Right lung (tissue), 10 donors: ENCODE results near the gene CREB3L4. TPM values are rescaled to one million over a fixed set of nuclear protein-coding genes. Genes with fewer than 3 reads are reported as not detected.
A peak's percentile ranks its signal among the peaks of the same experiment; 100 is the strongest.

ENCODE experiments used
- DNase-seq, 2 donors: peaks; one replicate each; pipeline ENCODE4 v3.0.0-alpha.2; 2013
- long read RNA-seq, 8 donors: transcript quantifications; one replicate each; lab custom pipeline, GENCODE V29; 2026
- polyA plus RNA-seq, 5 donors: library from polyadenylated mRNA; unstranded; fragments of 120-200 nt; gene quantifications; one replicate each; pipeline versions ENCODE4 v1.2.1 to v1.2.3, GENCODE V29; 2013; ENCODE audit warnings: inconsistent platforms in 1 of 5, low replicate concordance in 1 of 5; ENCODE audit not compliant: insufficient read length in 5 of 5, insufficient read depth in 1 of 5

The CREB3L4 gene, protein sequence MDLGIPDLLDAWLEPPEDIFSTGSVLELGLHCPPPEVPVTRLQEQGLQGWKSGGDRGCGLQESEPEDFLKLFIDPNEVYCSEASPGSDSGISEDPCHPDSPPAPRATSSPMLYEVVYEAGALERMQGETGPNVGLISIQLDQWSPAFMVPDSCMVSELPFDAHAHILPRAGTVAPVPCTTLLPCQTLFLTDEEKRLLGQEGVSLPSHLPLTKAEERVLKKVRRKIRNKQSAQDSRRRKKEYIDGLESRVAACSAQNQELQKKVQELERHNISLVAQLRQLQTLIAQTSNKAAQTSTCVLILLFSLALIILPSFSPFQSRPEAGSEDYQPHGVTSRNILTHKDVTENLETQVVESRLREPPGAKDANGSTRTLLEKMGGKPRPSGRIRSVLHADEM
- polyA plus RNA-seq: 10 to 100 TPM; 34.9 to 44.9 (median 40.1) TPM
- long read RNA-seq, donor 1, partial matches to known transcripts: 59 of 291 reads
- long read RNA-seq, donor 1, other reads (novel, unspliced or antisense): 224 of 291 reads
- long read RNA-seq, donor 2, partial matches to known transcripts: 0 of 1 reads
- long read RNA-seq, donor 2, other reads (novel, unspliced or antisense): 0 of 1 reads
- long read RNA-seq, donor 3, partial matches to known transcripts: 25 of 33 reads
- long read RNA-seq, donor 3, other reads (novel, unspliced or antisense): 0 of 33 reads
- long read RNA-seq, donor 4, partial matches to known transcripts: 0 of 1 reads
- long read RNA-seq, donor 4, other reads (novel, unspliced or antisense): 0 of 1 reads
- long read RNA-seq, donor 5, partial matches to known transcripts: 8 of 12 reads
- long read RNA-seq, donor 5, other reads (novel, unspliced or antisense): 0 of 12 reads
- long read RNA-seq, donor 6, transcript CREB3L4-205 (10 exons, 1,752 nt): major isoform, 5 of 14 reads
- long read RNA-seq, donor 6, partial matches to known transcripts: 0 of 14 reads
- long read RNA-seq, donor 6, other reads (novel, unspliced or antisense): 5 of 14 reads
- long read RNA-seq, donor 7, partial matches to known transcripts: 0 of 4 reads
- long read RNA-seq, donor 7, other reads (novel, unspliced or antisense): 0 of 4 reads
- long read RNA-seq, donor 8, partial matches to known transcripts: 0 of 2 reads
- long read RNA-seq, donor 8, other reads (novel, unspliced or antisense): 0 of 2 reads

DNA sequence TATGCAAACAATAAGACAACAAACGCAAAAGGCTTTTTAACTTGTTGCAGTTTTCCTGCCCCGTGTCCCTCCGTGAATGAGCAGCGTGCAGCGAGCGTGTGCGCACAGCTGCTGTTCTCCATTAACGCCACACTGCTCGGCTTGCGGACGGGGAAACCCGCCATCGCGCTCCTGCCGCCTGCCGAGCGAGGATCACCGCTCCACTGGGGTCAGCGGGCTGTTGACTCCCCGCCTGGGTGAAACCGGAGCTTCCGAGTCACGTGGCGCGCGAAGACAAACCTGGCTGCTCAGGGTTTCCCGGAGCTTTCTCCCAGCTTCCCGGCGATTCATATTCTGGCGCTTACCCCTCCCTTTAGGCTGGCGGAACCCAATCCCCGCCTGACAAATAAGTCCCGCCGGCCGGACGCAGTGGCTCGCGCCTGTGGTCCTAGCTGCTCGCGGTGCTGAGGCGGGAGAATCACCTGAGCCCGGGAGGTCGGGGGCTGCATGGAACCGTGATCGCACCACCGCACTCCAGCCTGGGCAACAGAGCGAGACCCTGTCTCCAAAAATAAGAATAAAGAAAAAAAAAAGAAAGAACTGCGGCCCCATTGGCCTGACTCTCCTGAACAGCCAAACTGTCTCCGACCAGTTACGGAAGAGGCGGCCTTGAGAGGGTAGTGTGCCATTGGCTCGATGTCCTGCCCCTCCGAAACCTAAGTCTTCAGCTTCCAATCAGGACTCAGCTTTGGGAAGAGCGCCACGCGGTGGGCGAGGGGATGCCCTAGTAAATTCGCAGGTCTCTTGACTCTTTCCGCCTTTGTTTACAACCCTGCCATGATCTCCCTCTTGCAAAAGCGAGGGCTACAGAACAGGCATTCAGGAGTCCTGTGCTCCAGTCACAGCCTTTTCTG, at the start of gene CREB3L4:
Gene CREB3L4, plus strand, starts transcription at position 796 of the 893 bp plus-strand sequence. CDS start 624 bp downstream, outside the sequence.
- peak; percentile 92 to 94 for DNase-seq

DNA sequence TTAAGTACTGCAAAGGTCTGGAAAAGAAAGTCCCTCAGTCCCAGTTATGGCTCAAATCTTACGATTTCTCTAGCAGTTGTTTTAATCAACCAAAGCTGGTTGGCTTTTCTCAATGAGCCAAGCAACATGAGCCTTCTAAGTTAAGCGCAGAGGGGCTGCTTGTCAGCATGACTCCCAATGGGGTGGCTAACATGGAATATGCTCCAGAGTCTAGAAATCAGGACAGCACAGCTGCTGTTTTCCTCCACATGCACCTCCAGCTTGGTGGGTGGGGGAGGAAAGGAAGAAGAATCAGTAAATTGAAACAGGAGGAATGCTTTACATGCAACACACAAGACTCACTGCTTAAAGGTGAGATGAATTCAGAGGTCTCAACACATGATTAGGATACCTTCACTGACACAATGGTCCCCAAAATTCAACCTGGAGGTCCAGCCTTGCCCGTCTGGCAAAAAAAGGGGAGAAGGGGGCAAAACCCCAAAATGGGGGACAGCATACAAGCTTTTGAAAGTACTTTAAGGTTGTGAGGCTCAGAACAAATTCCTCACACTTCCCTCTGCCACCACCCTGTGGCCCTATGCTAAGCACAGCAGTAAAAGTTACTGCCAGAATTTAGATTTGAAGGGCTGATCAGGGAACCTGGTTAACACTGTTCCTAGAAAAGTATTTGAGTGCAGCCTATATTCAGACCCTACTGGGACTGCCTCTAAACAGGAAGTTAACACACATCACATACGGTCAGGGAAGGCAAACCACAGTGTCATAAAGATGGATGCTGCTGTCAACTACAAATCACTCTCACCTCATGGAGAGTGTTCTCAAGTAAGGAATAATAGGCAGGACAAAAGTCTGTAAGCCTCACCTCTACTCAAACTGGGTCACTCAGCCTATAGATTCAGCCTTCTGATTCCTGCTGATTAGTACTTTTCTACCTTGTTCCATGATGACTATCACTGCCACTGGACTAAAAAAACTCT, 47.5 kb upstream of the CREB3L4 start:
- DNase-seq: no peak

DNA sequence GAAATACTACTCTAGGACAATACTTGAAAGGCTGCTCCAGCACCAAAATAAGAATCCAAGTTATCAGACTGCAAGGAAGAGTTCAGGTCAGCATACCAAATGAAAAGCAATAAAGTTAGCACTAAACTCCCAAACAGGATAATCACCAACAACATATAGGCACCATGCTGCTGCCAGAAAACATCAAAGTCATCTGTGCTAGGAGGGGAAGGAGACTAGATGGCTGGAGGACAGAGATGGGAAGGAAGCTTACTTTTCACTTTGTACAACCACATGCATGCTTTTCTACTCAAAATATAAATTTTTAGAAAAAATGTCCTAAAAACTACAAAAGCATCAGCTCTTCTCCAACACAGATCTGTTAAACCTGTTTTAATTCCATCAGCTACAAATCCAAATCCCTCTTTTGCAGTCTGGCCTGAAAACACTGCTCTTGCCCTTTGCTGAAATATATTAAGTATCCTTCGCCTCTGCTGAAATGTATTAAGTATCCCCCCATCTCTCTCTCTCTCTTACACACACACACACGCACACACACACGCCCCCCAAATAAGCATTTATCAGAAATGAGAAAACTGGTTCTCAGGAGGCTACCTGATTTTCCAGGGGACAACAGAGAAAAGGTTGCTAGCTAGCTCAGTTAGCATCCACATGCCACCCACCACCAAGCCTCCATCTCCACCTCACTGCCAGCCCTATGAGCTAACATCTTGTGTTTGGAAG, 46.5 kb upstream of the CREB3L4 start:
- DNase-seq: no peak

DNA sequence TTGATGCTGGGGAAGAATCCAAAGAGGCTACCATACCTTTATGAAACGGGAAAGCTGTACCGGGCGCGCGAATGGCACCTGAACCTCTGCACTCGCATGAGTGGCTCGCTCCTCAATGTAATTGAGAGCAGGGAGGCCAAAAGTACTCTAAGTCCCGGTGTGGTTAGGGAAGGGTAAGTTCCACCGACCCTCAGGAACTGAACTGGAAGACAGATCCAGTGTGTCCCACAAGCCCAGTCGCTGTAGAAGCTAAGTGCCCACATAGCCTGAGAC, 46.0 kb upstream of the CREB3L4 start:
- no peak for DNase-seq

DNA sequence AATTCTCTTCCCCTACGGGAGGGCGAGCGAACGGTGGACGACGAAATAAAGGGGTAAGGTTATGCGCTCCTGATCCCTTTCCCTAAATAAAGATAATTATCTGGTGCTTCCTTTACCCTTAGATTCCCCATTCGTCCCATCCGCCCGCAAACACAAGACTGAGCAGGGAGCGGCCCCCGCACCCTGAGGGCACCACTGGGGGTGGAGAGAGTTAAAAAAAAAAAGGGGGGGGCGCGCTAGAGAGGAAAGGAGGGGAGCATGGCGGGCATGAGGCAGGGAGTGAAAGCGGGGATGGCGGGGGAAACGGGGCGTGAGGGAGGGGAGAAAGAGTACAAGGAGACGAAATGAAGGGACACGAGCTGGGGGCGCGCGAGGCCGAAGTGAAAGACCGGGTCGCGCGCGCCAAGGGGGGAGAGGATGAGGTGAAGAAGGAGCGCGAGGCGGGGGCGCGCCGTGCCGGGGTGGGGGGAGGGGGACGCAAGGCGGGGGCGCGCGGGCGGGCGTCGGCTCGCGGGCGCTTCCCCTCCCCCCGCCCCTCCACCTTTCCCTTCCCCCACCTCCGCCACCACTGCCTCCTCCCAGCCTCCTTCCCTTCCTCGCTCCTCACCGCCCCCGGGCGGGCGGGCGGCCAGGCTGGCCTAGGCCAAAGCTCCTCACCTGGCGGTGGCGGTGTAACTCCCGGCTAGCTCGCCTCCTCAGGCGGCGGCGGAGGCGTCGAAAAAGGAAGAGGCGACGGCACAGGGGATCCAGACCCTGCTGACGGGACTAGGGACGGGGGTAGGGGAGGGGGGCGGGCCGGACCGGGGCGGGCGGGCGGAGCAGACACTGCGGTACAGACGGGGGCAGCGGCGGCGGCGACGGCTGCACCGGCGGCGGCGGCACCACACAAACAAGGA, 45.4 kb upstream of the CREB3L4 start:
- peak in 1 of 2 donors; percentile 27 for DNase-seq

DNA sequence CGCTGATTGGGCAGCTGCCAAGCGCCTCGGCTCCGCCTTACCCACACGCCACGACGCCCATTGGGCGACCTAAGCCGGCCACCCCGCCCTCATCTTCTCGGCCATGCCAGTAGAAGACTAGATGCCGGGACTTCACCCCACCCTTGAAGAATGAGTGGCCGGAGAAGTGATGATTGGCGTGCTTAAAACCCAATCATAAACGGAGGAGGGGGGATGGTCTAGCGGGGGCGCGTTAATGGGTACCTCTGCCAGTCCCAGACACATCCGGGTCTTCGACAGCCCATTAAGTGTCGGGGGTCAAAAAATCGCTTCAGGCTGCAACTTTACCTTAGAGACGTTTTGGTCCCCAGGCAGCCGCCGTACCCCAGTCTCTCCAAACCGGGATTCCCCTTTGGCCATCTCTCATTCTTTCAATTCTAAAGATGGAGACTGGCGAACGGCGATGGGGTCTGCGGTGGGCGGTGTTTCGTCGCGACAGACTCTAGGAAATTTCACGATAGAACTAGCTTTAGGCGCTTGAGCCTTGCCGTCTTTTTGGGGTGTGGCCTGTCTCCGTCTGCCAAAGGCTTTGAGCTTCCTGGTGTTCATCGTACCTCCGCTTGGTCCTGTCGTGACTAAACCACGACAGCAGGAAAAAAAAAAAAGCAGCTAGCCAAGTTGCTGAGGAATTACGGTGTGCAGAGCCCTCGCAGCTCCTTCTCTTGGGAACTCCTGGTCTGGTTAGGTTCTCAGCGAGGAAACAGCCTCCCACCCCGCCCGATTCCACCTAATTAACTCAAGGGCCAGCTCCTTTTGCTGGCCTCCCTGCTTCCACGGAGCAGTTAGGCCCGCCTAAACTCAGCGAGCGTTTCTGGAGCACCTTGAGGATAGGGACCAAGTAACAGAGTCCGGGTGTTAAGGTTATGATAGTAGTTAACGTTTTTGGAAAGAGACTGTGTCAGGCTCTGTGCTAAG, 44.5 kb upstream of the CREB3L4 start, which contains the start of gene GATAD2B:
Gene GATAD2B, minus strand, starts transcription at position 1 of the 954 bp plus-strand sequence. CDS start 94,625 bp downstream, outside the sequence.
- DNase-seq: peak; percentile 99

DNA sequence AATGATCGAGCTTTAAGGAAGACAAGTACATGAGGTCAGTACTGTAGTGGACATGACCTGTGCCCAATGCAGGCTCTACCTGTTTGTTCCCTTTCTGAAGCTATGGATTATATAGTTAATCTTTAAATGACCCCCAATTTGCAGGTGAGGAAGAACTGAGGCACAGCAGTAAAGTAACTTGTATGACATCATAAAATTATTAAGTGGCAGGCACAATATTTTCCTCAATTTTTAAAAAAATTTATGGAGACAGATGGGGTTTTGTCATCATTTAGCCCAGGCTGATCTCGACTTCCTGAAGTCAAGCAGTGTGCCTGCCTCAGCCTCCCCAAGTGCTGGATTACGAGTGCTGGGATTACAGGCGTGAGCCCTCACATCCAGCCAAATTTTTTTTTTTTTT, 41.3 kb upstream of the CREB3L4 start:
- no peak for DNase-seq

DNA sequence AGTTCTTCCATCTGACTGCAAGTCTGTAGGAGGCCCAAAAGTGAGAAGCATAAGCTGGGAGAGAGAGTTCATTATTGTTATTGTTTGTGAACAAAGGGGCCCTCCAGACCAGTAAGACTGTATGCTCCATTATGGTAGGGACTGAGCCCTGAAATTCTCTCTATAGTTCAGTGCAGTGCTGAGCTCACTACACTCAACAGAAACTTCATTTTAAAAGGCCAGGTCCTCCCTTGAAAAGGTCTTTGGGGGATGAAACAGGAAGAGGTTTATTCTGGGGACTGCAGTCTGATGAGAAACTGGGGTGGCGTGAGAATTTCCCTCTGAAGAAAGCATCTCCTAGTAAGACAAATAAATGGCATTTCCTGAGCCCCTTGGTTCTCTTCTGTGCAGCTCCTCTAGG, 39.5 kb upstream of the CREB3L4 start:
- DNase-seq: no peak

DNA sequence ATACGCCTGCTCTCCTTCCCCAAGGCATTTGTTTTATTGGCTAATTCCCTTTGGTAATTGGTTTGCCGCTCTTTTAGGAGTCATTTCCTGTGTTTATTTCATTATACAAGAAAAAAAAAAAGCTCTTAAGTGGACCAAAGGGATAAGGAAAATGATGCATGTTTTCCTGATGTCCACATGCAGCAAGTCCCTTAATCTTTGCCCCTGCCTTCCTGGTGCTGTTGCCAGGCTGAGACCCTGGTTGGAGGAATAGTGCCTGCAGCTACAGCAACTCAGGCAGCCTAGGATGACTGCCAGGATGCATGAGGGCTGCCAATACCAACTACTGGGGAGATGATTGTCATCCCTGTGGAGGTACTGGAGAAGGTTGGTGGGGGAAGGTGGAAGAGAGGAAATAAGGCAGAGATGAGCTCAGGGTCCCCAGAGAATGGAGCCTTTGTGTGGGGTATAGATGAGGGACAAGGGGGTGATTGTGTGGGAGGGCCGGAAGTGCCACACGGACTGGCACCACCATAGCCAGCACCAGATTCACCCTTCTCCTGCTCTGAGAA, 38.8 kb upstream of the CREB3L4 start:
- DNase-seq: no peak

DNA sequence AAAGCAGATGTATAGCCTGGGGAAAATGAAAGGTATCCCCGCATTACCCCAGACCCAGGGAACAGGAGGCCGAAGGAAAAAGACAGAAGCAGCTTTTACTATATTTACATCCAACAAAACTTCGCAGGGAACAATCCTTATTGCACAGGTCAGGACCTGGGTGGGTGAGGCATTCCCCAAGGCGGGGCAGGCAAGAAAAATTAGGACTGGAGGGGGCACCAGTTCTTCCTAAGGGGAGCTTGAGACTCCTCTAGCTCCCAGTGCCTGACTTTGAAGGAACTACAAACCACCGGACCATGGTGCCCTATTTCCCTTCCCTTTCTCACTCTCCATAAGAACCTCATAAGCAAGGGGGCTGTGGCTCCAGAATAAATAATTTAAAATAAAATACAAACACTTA, 38.3 kb upstream of the CREB3L4 start:
- DNase-seq: no peak

DNA sequence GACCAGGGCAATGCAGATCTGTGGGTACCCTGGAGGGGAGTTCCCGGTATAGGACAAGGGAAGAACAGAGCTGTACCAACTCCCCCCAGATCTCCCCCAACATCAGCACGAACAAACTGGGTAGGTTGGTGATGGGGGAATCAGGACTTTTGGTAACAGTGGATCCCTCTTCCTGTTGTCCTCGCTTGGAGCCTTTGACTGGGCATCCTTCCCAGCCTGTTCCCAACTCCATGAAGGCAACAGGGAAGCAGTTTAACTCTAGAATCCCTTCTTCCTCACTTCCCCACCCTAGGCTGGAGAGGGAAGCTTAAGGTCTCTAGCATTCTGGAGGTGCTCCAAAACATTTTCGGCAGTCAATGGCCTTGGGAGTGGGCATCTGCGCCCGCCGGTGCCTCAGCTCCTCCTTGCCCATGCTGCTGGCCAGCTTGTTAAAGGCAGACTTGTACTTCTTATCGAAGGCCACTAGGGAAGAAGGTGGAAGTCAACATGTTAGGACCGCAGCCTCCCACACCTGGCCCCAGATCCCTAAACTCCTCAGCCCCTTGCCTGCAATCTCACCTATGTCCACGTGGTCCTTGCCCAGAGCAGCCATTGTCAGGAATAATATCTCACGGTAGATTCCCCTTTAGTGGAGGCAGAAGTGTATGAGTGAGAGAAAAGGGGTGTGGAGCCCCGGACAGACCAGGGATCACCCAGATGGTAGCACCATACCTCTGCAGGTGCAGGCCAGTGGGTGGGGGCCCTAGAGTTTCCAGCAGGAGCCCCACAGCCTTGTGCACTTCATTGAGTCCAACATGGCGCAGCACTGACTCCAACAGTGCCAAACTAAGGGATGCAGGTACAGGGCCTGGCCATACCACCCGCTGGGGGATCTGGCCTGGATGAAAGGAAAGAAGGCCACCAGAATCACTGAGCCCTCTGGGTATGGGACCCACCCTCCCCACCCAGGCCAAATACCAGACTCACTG, 37.4 kb upstream of the CREB3L4 start:
- DNase-seq: no peak

DNA sequence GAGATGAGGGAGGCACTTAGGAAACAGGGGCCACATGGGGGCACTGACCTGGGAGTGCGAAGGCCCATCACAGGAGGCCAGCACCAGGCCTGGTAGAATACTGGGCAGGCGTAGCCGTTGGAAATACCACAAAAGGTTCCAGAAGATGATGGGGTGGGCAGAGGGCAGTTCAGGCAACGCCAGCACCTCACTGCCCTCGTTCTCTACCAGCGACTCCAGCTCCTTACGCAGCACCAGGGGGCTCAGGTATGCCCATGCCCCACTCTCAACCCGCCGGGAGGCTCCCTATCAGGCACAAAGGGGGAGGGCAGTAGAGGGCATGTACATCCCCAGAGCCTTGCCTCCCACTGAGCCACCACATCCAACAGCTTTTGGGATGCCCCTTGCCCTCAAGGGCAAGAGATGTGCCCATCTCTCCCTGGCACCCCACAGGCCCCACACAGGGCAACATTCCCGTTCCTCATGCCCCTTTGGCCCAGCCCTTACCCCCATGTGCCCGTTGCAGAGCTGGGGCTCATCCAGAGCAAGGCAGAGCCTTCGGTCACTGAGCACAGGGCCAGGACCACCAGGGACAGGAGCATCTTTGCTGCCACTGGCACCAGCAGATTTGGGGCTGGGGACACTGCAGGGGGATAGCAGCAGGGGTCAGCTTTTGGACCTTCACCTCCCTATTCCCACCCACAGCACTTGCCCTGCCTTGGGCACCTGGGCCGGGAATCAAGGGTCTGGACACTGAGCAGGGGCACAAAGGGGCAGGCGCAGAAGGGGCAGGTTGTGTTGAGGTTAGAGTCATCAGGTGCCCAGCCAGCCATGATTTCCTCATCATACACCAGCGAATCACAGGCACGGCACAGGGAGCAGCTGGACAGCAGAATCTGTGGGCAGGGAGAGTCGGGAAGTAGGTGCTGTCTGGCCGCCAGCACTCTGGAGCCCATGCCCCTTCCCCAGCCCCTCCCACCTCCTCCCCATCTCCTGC, 35.3 kb upstream of the CREB3L4 start:
- DNase-seq: no peak

DNA sequence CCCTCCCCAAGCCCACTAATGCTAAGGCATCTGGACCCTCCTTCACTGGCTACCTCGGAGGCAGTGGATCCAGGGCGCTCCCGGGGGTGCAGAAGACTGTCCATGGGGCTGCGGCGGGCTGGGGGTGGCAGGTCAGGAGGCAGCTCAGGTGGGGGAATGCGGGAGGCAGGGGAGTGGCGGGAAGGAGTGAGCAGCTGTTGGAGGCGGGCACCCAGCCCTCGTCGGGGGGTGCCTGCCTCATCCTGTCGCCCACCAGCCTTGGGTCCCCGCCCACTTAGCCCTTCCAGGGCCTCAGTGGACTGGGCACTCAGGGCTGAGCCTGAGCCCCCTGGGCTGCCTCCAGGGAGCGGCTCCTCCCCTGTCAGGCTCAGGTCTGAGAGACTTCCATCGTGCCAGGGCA, 34.3 kb upstream of the CREB3L4 start:
- DNase-seq: no peak

DNA sequence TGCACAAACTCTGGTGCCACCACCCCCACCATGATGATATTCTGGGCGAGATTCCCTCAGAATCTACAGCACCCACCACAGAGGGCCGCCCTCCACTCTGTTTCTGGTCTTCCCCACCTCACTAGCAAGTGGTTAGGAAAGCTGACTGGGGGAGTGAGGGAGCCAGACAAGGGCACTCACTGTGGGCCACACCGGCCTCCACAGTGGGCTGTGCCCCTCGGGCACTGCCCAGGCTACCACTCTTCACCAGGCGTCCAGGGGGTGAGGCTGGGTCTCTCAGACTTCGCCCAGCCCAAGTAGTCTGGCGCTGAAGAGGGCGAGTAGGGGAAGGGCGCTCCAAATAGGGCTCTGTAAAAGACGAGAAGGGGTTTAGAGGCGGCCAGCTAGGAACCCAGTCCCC, 33.7 kb upstream of the CREB3L4 start:
- no peak for DNase-seq
